ENCODE data around the gene POU3F3. TPM values are rescaled to one million over a fixed set of nuclear protein-coding genes. Genes with fewer than 3 reads are reported as not detected.

Gene POU3F3
- not detected for total RNA-seq
- not detected for total RNA-seq (2013)

GRCh38 chr2:104853534-104854497, at the start of gene POU3F3:
TSS of gene POU3F3 (plus strand) at chr2:104854115. CDS start at chr2:104855511, 1,396 bp downstream.
- ATAC-seq (peak; percentile 43 to 70 (median 51)), DNase-seq (peak; percentile 34 to 58)
- no peaks in the 10 kb centered on the region for H3K9me3 ChIP-seq (ENCODE audit: control insufficient read depth, insufficient read depth, low read length)
- WGBS (ENCODE audit: insufficient coverage): 4% methylated on average over 45 of the region's 65 CpGs
- peaks cover 69% of the 10 kb centered on the region for H3K27me3 ChIP-seq (ENCODE audit: control insufficient read depth, insufficient read depth, low read length)
- no peak for TF ChIP-seq CTCF (IDR thresholded peaks at IDR 0.05)
- peaks cover 43% of the 10 kb centered on the region for H3K4me1 ChIP-seq (ENCODE audit: control insufficient read depth, insufficient read depth, low read length)
- H3K27ac ChIP-seq (ENCODE audit: low read length): no peak within 1 kb of the TSS
- H3K4me3 Mint-ChIP-seq: peak within 1 kb of the TSS; percentile 96
- peak within 1 kb of the TSS; percentile 35 to 68 for H3K27ac Mint-ChIP-seq
- peak within 1 kb of the TSS; percentile 9 for H3K4me3 ChIP-seq (ENCODE audit: low read length)
- no peaks in the 10 kb centered on the region for H3K9me3 Mint-ChIP-seq
- peaks cover 15% of the 10 kb centered on the region for H3K36me3 Mint-ChIP-seq
- intact Hi-C loops (cut with micrococcal nuclease): loop anchor here (10.0 kb wide), 1 partner anchor 221 kb away; no protein-coding TSS in a partner anchor
- H3K27me3 Mint-ChIP-seq (ENCODE audit: low read depth in 2 of 2): peaks cover 65 to 69% of the 10 kb centered on the region in 2 donors
- H3K4me1 Mint-ChIP-seq: peaks cover 49 to 59% of the 10 kb centered on the region in 2 donors
- H3K36me3 ChIP-seq (ENCODE audit: control insufficient read depth, insufficient read depth, low read length): no peaks in the 10 kb centered on the region

- H3K4me1 Mint-ChIP-seq: no peaks in the 10 kb centered on the region
- H3K4me3 ChIP-seq (ENCODE audit: low read length): no peak overlapping the region
- H3K27ac ChIP-seq (ENCODE audit: low read length): no peak overlapping the region
- no peak for TF ChIP-seq CTCF (IDR thresholded peaks at IDR 0.05)
- no peaks in the 10 kb centered on the region for H3K4me1 ChIP-seq (ENCODE audit: control insufficient read depth, insufficient read depth, low read length)
- H3K27me3 Mint-ChIP-seq (ENCODE audit: low read depth in 2 of 2): peaks cover 8 to 20% of the 10 kb centered on the region in 2 donors
- H3K36me3 Mint-ChIP-seq: no peaks in the 10 kb centered on the region
- 78% methylated on average over 6 of the region's 6 CpGs for WGBS (ENCODE audit: insufficient coverage)
- no peak overlapping the region for H3K27ac Mint-ChIP-seq
- H3K36me3 ChIP-seq (ENCODE audit: control insufficient read depth, insufficient read depth, low read length): no peaks in the 10 kb centered on the region
- DNase-seq (no peak), ATAC-seq (no peak)
- H3K27me3 ChIP-seq (ENCODE audit: control insufficient read depth, insufficient read depth, low read length): no peaks in the 10 kb centered on the region
- no peak overlapping the region for H3K4me3 Mint-ChIP-seq
- no peaks in the 10 kb centered on the region for H3K9me3 ChIP-seq (ENCODE audit: control insufficient read depth, insufficient read depth, low read length)
- intact Hi-C loops (cut with micrococcal nuclease): no loop called here
- H3K9me3 Mint-ChIP-seq: peaks cover 2 to 3% of the 10 kb centered on the region in 2 donors
Measured at GRCh38 chr2:104804148-104804890, 49.6 kb upstream of the POU3F3 start.

- intact Hi-C loops (cut with micrococcal nuclease): no loop called here
- Mint-ChIP-seq H3K36me3 (no peaks in the 10 kb centered on the region), H3K9me3 (peaks cover 0 to 3% of the 10 kb centered on the region in 2 donors), H3K27ac (no peak overlapping the region), H3K4me3 (no peak overlapping the region), H3K27me3 (ENCODE audit: low read depth in 2 of 2) (peaks cover 4 to 8% of the 10 kb centered on the region in 2 donors), H3K4me1 (no peaks in the 10 kb centered on the region)
- Histone ChIP-seq H3K4me3 (ENCODE audit: low read length) (no peak overlapping the region), H3K9me3 (ENCODE audit: control insufficient read depth, insufficient read depth, low read length) (no peaks in the 10 kb centered on the region), H3K4me1 (ENCODE audit: control insufficient read depth, insufficient read depth, low read length) (no peaks in the 10 kb centered on the region), H3K27me3 (ENCODE audit: control insufficient read depth, insufficient read depth, low read length) (no peaks in the 10 kb centered on the region), H3K36me3 (ENCODE audit: control insufficient read depth, insufficient read depth, low read length) (no peaks in the 10 kb centered on the region), H3K27ac (ENCODE audit: low read length) (no peak overlapping the region)
- TF ChIP-seq CTCF (IDR thresholded peaks at IDR 0.05): no peak
- ATAC-seq (no peak), DNase-seq (no peak)
- 50% methylated on average over 1 of the region's 1 CpG for WGBS (ENCODE audit: insufficient coverage)
Measured at GRCh38 chr2:104812286-104812685, 41.6 kb upstream of the POU3F3 start.

Measured in natural killer cell (primary cell).